ENCODE results near the gene OR52W1. TPM values are rescaled to one million over a fixed set of nuclear protein-coding genes. Genes with fewer than 3 reads are reported as not detected.
"Not testable (repeated sequence)": the region's sequence is repeated elsewhere in the genome, so short reads cannot be mapped to it uniquely, and the experiment has no call there.

Gene OR52W1
- total RNA-seq, 1 donor from 2014 or later: not detected

GRCh38 chr11:6241316-6241715 is 42.3 kb downstream of the OR52W1 start:
- no peak overlapping the region for H3K4me3 Mint-ChIP-seq
- no peak for DNase-seq (ENCODE audit: low read depth, low spot score)
- no peak overlapping the region for H3K27ac Mint-ChIP-seq (ENCODE audit: unreplicated experiment)
- TF ChIP-seq, protein P1, sequence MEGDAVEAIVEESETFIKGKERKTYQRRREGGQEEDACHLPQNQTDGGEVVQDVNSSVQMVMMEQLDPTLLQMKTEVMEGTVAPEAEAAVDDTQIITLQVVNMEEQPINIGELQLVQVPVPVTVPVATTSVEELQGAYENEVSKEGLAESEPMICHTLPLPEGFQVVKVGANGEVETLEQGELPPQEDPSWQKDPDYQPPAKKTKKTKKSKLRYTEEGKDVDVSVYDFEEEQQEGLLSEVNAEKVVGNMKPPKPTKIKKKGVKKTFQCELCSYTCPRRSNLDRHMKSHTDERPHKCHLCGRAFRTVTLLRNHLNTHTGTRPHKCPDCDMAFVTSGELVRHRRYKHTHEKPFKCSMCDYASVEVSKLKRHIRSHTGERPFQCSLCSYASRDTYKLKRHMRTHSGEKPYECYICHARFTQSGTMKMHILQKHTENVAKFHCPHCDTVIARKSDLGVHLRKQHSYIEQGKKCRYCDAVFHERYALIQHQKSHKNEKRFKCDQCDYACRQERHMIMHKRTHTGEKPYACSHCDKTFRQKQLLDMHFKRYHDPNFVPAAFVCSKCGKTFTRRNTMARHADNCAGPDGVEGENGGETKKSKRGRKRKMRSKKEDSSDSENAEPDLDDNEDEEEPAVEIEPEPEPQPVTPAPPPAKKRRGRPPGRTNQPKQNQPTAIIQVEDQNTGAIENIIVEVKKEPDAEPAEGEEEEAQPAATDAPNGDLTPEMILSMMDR (conservative IDR thresholded peaks at IDR 0.05): no peak
- no peaks in the 10 kb centered on the region for H3K4me1 Mint-ChIP-seq
- H3K27me3 Mint-ChIP-seq (ENCODE audit: low read depth): peaks cover 22% of the 10 kb centered on the region
- H3K36me3 Mint-ChIP-seq (ENCODE audit: low read depth): no peaks in the 10 kb centered on the region
- no peaks in the 10 kb centered on the region for H3K9me3 Mint-ChIP-seq

- no peaks in the 10 kb centered on the region for H3K36me3 Mint-ChIP-seq (ENCODE audit: low read depth)
- H3K4me1 Mint-ChIP-seq: no peaks in the 10 kb centered on the region
- peaks cover 26% of the 10 kb centered on the region for H3K27me3 Mint-ChIP-seq (ENCODE audit: low read depth)
- no peak overlapping the region for H3K27ac Mint-ChIP-seq (ENCODE audit: unreplicated experiment)
- TF ChIP-seq, protein P1 (conservative IDR thresholded peaks at IDR 0.05): no peak
- DNase-seq (ENCODE audit: low read depth, low spot score): no peak
- no peak overlapping the region for H3K4me3 Mint-ChIP-seq
- no peaks in the 10 kb centered on the region for H3K9me3 Mint-ChIP-seq
Measured at GRCh38 chr11:6245536-6245935, 46.5 kb downstream of the OR52W1 start.

DNA sequence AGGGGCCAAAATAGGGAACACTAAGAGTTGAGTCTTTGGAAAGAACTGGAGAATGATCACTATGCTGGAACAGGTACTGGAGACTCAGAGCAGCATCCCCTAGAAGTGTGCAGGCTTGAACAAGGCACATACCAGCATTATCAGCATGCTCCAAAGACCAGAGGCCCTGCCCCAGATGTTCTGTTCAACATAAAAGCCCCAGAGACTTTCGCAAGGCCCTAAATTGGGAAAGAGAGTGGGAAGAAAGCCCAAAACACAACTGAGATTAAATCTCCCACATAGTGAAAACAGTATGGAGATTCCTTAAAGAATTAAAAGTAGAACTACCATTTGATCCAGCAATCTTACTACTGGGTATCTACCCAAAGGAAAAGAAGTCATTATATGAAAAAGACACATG is 49.2 kb downstream of the OR52W1 start:
- H3K4me3 Mint-ChIP-seq: no peak overlapping the region
- H3K4me1 Mint-ChIP-seq: no peaks in the 10 kb centered on the region
- peaks cover 20% of the 10 kb centered on the region for H3K27me3 Mint-ChIP-seq (ENCODE audit: low read depth)
- H3K27ac Mint-ChIP-seq (ENCODE audit: unreplicated experiment): no peak overlapping the region
- TF ChIP-seq, protein P1 (conservative IDR thresholded peaks at IDR 0.05): no peak
- H3K36me3 Mint-ChIP-seq (ENCODE audit: low read depth): no peaks in the 10 kb centered on the region
- peaks cover 2% of the 10 kb centered on the region for H3K9me3 Mint-ChIP-seq
- DNase-seq (ENCODE audit: low read depth, low spot score): no peak

DNA sequence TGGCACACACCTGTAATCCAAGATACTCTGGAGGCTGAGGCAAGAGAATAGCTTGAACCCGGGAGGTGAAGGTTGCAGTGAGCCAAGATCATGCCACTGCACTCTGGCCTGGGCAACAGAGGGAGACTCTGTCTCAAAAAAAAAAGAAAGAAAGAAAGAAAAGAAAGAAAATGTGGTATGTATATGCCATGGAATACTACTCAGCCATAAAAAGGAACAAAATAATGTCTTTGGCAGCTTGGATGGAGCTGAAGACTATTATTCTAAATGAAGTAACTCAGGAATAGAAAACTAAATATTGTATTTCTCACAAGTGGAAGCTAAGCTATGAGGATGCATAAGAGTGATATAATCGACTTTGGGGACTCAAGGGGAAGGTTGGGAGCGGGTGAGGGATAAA is 49.9 kb downstream of the OR52W1 start:
- H3K27ac Mint-ChIP-seq (ENCODE audit: unreplicated experiment); DNase-seq (ENCODE audit: low read depth, low spot score); H3K36me3 Mint-ChIP-seq (ENCODE audit: low read depth); H3K4me3 Mint-ChIP-seq; H3K9me3 Mint-ChIP-seq; H3K4me1 Mint-ChIP-seq: not testable (repeated sequence)
- H3K27me3 Mint-ChIP-seq (ENCODE audit: low read depth): peaks cover 14% of the 10 kb centered on the region

Other genes starting within 250 kb of the OR52W1 start
- gene OR56A5, start 230.7 kb upstream of the OR52W1 start, total RNA-seq: not detected in 2 replicates
- 0.30 TPM in 1 of 2 replicates, not detected in the other for gene OR52L1, start 212.2 kb upstream of the OR52W1 start, total RNA-seq
- 0.25 and 0.26 TPM in 2 replicates for gene OR56A4, start 192.3 kb upstream of the OR52W1 start, total RNA-seq
- gene OR56A1, start 168.5 kb upstream of the OR52W1 start, total RNA-seq: 0.14 and 0.16 TPM in 2 replicates
- not detected in 2 replicates for gene OR56B4, start 91.5 kb upstream of the OR52W1 start, total RNA-seq
- gene OR52B2, start 28.9 kb upstream of the OR52W1 start, total RNA-seq: not detected in 2 replicates
- gene C11orf42, start 6.3 kb downstream of the OR52W1 start, total RNA-seq: not detected in 2 replicates
- 25.3 and 25.5 TPM in 2 replicates for gene FHIP1B, start 35.4 kb downstream of the OR52W1 start, total RNA-seq
- 0.16 TPM in 1 of 2 replicates, not detected in the other for gene CNGA4, start 39.9 kb downstream of the OR52W1 start, total RNA-seq
- 0.51 TPM in 1 of 2 replicates, not detected in the other for gene CCKBR, start 60.6 kb downstream of the OR52W1 start, total RNA-seq
- 5.8 and 9.9 TPM in 2 replicates for gene CAVIN3, start 121.3 kb downstream of the OR52W1 start, total RNA-seq
- gene SMPD1, start 191.2 kb downstream of the OR52W1 start, total RNA-seq: 14.6 and 17.7 TPM in 2 replicates
- 86.9 and 90.0 TPM in 2 replicates for gene APBB1, start 219.9 kb downstream of the OR52W1 start, total RNA-seq
- 4.3 and 6.0 TPM in 2 replicates for gene HPX, start 241.8 kb downstream of the OR52W1 start, total RNA-seq